CD4-positive, alpha-beta T cell treated with Interleukin-15 for 1 hour (primary cell): ENCODE results near the gene PUS7.
"Not testable (repeated sequence)": the region's sequence is repeated elsewhere in the genome, so short reads cannot be mapped to it uniquely, and the experiment has no call there.

Source experiments
- DNase-seq: peaks from one replicate; pipeline ENCODE4 v3.0.0-alpha.2; 2020

PUS7 gene, protein sequence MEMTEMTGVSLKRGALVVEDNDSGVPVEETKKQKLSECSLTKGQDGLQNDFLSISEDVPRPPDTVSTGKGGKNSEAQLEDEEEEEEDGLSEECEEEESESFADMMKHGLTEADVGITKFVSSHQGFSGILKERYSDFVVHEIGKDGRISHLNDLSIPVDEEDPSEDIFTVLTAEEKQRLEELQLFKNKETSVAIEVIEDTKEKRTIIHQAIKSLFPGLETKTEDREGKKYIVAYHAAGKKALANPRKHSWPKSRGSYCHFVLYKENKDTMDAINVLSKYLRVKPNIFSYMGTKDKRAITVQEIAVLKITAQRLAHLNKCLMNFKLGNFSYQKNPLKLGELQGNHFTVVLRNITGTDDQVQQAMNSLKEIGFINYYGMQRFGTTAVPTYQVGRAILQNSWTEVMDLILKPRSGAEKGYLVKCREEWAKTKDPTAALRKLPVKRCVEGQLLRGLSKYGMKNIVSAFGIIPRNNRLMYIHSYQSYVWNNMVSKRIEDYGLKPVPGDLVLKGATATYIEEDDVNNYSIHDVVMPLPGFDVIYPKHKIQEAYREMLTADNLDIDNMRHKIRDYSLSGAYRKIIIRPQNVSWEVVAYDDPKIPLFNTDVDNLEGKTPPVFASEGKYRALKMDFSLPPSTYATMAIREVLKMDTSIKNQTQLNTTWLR

DNA sequence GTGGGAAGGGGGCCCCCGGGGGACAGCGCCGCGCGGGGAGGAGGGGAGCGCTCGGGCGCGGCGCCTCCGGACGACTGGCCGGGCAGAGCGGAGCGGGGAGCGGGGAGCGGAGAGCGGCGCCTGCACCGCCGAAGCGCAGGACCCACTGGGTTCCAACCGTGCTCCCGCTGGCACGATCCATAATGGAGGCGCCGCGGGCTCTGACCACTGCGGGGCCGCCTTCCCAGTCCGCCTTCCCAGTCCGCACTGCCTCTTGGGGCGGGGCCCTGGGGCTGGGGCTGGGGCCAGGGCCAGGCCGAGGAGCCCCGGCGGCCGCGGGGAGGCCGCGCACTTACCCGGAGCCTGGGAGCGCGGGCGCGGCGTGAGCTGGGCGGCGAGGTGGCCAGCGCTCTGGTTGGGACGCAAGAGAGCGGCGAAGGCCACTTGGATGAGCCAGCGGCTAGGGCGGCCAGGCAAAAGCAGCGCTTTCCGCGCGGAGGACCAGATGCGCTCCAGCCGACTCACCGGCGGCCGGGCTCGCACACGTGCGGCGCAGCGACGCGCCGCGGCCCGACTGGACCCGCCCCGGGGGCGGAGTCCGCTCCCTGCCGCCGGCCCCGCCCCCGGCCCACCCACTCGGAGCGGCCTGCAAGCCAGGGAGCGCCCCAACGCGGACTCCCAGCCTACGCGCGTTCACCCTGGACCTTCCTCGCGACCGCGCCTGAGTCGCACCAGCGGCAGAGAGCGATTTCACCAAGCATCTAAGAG lies at the start of gene PUS7:
Gene PUS7 (minus strand): TSS at position 555 of the 747 bp plus-strand sequence. CDS start 13,759 bp downstream, outside the sequence.
- peak; percentile 84 for DNase-seq

DNA sequence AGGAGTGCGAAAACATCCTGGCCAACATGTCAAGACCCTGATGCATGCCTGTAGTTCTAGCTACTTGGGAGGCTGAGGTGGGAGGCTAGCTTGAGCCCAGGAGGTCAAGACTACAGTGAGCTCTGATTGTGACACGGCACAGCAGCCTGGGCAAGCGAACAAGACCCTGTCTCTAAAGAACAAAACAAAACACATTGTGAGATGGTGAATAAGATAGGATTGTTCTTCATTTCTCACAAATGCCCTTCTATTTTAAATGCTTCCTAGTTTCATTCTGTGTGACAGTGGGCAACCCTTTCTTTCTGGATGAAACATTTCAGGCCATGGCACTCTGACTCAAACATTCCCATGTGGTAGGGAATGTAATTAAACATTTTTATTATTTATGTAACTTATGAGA lies 45.8 kb upstream of the PUS7 start:
- DNase-seq = no peak

DNA sequence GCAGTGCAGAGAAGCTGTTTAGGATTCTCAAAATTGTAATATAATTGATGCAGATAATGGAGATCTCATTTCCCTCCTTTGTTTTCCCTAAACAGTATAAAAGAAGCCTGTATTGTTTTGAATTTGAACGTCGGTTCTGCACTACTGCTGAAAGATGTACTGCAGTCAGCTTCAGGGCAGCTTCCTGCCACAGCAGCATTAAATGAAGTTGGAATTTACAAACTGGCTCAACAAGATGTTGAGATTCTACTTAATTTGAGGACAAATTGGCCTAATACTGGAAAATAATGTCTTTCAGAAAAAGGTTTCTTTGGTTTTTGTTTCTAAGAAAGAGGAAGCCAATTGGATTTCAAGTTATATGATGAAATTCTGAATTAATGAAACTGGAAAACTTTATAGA lies 45.0 kb upstream of the PUS7 start:
- DNase-seq = no peak

DNA sequence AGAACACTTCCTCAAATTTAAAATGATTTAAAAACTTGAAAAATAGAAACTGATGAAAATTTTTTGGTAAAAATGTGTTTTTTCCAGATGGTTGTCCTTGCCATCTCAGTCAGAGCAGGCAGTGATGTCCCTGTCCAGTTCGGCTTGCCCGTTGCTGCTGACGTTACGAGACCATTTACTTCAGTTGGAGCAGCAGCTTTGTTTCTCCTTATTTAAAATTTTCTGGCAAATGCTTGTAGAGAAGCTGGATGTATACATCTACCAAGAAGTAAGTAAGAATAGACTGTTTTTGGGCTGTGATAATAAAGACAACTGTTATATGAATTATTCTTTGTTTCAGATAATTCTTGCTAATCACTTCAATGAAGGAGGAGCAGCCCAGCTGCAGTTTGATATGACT lies 43.1 kb upstream of the PUS7 start:
- no peak for DNase-seq

DNA sequence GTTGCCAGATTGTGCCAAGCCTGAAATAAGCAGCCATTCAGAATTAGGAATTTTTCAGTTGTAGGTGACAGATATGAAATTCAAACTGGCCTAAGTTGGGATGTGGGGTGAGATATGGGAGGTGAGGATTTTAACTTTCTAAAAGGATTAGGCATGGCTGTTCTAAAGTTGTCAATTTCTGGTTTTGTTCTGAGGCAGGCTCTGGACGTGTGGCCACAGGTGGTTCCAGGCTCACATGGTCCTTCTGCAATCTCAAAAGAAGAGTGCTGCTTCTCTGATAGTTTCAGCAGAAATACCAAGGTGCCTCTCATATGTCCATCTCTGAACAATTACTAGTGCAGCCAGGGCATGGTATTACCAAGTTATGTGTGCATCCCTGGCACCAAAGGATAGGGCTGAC lies 37.9 kb upstream of the PUS7 start:
- DNase-seq = no peak

DNA sequence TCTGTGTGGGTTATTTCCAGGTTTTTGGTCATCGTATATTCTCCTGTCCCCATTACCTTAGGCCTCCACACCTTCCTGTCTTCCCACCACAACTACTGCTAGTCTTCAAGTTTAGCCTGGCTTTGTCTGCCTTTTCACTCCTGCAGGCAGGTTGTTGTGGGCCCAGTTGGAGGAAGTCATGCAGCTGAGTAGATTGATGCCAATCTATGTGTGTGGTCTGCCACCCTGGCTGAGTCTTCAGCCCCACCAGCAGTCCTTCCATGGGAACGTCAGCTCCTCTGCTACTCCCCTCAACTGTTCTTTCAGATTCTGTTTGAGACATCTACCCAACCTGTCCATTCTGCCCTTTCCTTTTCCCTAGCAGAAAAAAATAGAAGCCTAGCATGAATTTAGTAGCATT lies 16.3 kb upstream of the PUS7 start:
- no peak for DNase-seq

DNA sequence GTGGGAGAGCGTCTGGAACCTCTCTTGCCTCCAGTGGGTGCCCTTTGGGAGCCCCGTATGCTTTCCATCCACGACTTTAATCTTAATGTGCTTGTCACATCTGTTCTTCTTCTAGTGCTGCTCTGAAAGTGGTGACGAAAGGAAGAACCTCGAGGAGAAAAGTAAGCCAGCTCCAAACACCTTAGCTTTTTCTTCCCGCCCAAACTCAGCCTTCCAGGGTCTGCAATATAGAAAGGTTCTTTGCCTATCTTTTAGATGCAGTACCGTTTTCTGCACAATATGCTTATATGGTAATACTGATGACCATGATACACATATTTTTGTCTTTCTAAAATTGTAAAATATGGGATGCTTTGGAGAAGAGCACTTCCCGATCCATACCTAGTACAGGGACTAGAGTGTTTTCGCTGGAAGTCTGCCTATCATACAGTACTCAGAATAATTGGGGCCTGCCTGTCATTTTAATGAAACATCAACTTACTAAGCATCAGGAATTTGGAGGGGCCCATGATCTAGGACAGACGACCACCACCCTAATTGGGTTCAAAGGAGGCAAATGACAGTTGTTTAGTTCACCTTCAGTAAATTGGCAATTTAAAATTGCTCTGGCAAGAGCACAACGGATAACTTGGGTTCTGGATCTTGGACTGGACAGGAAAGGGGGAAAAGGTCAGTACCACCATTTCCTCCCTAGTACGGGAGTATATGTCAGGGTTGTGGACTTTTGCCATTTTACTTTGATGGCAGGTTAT lies 10.8 kb upstream of the PUS7 start:
- no peak for DNase-seq

DNA sequence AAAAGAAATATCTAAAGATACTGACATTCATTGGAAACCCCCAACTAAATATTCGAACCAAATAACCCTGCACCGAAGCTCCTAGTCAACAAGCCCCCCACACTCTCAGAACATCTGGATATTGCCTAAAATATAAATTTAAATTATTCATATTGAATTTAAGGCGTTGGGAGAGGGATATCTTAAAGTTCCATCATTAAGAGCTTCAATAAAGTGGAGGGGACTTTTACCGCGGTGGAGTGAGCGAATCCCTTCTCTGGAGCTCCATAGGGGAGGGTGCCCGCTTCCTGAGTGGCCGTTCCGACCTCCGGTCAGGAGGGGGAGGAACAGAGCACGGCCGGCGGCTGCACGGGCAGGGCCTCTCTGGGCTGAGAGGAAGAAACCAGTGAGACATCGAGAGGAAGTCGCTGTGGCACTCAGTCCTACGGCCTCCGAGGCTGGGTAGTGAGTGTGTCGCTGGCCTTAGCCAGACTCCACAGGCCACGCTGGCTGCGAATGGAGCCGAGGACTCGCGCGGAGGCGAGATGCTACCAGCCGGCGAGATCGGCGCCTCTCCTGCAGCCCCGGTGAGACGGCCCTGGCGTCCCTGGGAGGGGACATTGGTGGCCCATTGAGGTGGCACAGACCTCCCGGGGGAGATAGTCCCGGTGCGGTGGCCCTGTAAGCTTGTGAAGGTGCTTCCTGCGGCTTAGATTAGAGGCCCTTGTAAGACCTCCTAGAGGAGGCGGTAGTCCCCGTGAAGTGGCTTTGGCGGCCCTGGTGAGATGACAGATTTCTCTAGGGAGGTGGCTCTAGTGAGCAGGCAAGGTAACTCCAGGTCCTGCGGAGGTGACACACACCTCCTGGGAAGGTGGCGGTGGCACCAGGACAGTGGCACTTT lies 10.0 kb upstream of the PUS7 start, which contains the start of gene RINT1:
Gene RINT1 (plus strand): TSS at position 410 of the 880 bp plus-strand sequence. CDS start 115 bp downstream, at position 525.
- DNase-seq = peak; percentile 90

DNA sequence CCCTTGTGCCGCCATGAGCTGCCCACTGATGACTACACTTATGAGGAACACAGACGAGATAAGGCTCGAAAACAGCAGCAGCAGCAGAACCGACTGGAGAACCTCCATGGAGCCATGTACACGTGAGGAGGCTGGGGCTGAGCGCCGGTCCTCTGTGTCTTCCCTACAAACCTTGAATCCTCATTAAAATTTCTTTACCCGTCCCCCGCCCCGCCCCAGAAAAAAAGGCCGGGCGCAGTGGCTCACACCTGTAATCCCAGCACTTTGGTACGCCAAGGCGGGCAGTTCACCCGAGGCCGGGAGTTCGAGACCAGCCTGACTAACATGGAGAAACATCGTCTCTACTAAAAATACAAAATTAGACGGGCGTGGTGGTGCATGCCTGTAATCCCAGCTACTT lies 8.5 kb upstream of the PUS7 start:
- no peak for DNase-seq

DNA sequence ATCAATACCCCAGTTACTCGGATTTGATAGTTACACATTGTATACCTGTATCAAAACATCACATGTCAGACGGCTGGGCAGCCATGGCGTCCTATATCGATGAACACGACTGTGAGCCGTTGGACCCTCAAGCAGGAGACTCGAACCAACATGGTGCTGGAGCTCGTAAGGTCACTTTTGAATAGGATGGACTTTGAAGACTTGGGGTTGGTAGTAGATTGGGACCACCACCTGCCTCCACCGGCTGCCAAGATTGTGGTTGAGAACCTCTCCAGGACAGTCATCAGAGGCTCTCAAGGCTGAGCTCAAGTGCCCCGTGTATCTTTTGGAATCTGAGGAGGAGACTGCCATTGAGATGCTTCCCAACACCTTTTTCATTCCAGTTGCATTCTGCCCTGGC lies 8.1 kb upstream of the PUS7 start:
- DNase-seq = no peak

DNA sequence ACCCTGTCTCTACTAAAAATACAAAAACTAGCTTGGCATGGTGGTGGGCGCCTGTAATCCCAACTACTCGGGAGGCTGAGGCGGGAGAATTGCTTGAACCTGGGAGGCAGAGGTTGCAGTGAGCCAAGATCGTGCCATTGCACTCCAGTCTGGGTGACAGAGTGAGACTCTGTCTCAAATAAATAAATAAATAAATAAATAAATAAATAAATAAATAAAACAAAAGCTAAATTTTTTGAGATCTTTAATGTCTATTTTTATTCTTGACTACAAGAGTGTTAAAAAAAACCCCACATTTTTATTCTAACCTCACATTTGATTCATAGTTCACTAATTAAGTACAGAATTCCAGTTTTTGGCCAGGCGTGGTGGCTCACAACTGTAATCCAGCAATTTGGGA lies 5.7 kb upstream of the PUS7 start:
- DNase-seq = not testable (repeated sequence)

DNA sequence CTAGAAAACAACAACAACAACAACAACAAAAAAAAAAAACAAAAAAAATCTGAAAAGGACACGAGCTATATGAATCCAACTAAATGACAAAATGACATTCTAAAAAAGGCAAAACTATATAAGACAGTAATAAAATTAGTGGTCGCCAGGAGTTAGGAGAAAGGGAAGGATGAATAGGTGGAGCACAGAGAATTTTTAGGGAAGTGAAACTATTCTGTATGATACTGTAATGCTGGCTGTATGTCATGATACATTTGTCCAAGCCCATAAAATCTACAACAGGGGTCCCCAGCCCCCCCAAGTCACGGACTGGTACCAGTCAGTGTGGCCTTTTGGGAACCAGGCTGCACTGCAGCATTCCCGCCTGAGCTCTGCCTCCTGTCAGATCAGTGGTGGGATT lies 2.8 kb upstream of the PUS7 start:
- no peak for DNase-seq

DNA sequence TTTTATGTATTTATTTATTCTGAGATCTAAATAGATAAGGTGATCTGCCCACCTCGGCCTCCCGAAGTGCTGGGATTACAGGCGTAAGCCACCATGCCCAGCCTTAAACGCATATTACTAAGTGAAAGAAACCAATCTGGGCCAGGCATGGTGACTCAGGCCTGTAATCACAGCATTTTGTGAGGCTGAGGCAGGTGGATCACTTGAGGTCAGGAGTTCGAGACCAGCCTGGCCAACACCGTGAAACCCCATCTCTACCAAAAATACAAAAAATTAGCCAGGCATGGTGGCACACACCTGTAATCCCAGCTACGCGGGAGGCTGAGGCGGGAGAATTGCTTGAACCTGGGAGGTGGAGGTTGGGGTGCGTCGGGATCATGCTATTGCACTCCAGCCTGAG lies 2.4 kb upstream of the PUS7 start:
- not testable (repeated sequence) for DNase-seq

DNA sequence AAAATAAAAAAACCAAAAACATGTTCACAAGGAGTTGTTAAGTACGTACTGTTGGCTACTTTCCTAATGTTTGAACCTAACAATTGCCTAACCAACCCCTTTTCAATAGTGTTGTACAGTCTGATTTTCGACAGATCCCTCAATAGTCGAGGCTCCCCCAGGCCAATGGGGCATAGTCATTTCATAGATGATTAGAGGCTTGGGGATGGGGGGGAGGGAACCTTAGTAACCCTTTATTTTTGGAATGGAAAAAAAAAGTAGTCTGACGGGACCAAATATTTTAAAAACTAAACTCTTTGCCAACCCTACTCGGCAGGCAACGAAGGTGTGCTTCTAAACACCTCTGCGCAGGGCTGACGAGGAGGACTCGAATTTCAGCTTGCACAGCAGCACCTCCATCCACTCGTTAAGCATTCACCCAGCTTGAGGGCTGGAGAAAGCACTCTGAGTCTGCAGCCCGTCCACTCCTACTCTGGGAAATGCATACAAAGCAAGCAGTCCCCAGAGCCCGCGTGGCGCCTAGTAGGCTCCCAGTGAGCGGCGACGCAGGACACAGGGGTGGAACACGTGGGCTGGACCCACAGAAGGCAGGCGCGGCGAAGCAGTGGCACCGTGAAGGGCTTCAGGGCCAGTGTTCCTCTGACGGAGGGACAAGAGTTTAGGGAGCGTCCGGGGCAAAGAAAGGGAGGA lies 899 bp downstream of the PUS7 start:
- no peak for DNase-seq

DNA sequence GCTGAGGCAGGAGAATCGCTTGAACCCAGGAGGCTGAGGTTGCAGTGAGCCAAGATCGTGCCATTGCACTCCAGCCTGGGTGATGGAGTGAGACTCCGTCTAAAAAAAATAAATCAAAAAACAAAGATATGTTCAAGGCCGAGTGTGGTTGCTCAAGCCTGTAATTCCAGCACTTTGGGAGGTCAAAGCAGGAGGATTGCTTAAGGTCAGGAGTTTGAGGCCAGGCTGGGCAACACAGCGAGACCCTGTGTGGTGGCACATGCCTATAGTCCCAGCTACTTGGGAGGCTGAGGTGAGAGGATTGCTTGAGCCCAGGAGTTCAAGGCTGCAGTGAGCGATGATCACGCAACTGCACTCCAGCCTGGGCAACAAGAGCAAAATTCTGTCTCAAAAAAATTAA lies 1.5 kb downstream of the PUS7 start:
- DNase-seq = not testable (repeated sequence)

DNA sequence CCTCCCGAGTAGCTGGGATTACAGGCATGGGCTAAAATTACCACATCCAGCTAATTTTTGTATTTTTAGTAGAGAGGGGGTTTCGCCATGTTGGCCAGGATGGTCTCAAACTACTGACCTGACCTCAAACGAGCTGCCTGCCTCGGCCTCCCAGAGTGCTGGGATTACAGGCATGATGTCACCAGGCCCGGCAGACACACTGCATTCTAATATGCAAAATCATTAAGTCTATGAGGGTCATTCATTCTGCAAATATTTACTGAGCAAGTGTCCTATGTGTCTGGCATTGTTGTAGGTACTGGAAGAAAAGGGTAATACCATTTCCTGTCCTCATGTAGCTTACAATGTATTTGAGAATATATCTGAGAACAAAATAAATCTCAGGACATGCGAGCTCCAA lies 2.7 kb downstream of the PUS7 start:
- DNase-seq = no peak

DNA sequence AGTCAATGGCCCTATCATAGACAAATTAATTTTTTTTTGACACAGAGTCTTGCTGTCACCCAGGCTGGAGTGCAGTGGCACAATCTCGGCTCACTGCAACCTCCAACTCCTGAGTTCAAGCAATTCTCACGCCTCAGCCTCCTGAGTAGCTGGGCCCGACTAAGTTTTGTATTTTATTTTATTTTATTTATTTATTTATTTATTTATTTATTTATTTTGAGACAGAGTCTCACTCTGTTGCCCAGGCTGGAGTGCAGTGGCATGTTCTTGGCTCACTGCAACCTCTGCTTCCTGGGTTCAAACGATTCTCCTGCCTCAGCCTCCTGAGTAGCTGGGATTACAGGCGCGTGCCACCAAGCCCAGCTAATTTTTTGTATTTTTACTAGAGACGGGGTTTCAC lies 6.5 kb downstream of the PUS7 start:
- not testable (repeated sequence) for DNase-seq

DNA sequence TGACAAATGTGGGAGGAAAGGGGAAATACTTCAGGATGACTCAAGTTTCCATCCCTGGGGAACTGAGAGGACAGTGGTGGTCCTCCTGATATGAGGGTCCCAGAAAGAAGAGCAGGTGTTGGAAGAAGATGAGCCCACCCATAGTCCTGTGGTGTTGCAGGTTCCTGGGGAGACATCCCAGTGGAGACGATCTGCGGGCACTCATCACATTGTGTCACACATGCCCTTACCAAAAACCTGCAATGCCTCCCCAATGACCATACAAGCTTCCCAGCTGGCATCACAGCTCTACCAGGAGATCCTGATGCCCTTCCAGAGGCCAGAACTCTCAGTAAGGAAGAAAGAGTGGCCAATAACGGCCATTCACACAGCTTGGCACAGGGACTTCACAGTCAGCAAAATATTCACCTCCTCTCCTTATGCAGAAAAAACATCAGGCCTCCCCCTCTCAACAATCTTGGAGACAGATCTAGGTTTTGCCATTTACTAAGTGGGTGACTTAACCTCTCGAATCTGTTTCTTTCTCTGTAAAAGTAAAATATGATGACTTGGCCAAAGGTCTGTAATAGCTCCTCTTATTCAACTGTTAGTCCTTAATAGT lies 9.0 kb downstream of the PUS7 start:
- DNase-seq = no peak

DNA sequence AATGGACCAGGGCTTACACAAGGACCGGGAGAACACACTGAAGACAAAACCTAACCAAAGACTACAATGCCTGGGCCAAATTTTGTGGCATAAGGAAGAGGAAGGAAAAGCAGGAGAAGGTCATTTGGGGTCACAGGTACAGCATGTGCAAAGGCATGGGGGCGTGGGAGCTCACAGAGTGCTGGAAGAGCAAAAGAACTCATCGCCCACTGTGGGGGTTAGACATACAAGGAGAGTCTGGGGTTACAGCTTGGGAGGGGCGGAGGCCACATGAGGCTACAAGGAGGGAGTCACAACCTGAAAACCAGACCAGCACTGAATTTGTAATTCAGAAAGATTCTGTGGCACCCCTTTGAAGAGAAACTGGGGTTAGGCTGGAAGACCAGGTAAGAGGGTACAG lies 9.7 kb downstream of the PUS7 start:
- no peak for DNase-seq

DNA sequence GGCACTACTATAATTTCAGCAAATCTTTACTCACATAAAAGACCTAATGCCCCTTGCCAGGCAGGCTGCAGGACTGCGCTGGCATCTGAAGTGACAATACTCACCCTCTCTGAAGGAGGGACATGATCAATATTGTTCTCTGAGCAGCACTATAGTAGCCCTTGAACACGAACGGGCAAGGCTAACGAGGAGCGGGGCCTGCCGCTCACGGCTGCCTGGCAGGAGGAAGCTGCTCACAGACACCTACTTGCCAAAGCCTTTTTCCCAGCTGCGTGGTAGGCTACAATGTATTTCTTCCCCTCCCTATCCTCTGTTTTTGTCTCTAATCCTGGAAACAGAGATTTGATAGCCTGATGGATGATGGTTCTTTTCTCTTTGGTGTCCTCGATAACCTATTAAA lies 19.9 kb downstream of the PUS7 start:
- no peak for DNase-seq

DNA sequence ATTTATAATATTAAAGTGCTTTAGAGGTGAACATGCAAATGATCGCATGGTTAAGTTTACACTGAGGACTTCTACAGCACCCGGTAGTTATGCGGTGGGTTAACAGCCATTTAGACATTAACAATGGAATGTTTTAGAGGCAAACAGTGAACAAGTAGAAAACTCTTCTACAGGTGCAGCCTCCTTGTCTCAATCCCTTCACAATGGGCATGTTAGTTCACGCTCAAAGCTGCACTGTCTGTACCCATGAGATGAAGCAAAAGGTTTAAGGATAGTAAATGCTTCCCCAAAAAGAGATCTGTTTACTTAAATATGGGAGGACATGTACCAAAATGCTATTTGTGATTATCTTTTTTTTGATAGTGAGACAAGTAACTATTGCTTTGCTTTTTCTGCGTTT lies 25.1 kb downstream of the PUS7 start:
- DNase-seq = no peak
